Measurements from ENCODE around the gene GPATCH2. TPM values are rescaled to one million over a fixed set of nuclear protein-coding genes. Genes with fewer than 3 reads are reported as not detected.

GPATCH2 gene
- 1 to 10 TPM; 9.2 to 9.5 TPM for total RNA-seq

GRCh38 chr1:217630711-217631591 is at the start of gene GPATCH2, which contains the start of gene SPATA17:
Gene GPATCH2 (minus strand): TSS chr1:217631090. CDS start chr1:217630971, 119 bp downstream.
Gene SPATA17 (plus strand): TSS chr1:217631344. CDS start chr1:217631379, 35 bp downstream.
- H3K4me1 Mint-ChIP-seq = peaks cover 27% of the 10 kb centered on the region

GRCh38 chr1:217674028-217674729 is 43.3 kb upstream of the GPATCH2 start:
- ChIA-PET CTCF (no interaction called here), POLR2A (no interaction called here)
- Mint-ChIP-seq H3K36me3 (ENCODE audit: low read depth) (no peaks in the 10 kb centered on the region), H3K9me3 (no peaks in the 10 kb centered on the region), H3K27ac (no peak overlapping the region), H3K4me3 (no peak overlapping the region), H3K4me1 (no peaks in the 10 kb centered on the region), H3K27me3 (no peaks in the 10 kb centered on the region)
- DNase-seq = no peak

More at GRCh38 chr1:217630711-217631591, at the start of gene GPATCH2, which contains the start of gene SPATA17:
- ChIA-PET CTCF (interaction anchor here (0.6 to 1.1 kb wide), 2 partner anchors 19 to 897 kb away, joined by 3 read pairs; no protein-coding TSS in a partner anchor), POLR2A (no interaction called here)
- Mint-ChIP-seq H3K9me3 (no peaks in the 10 kb centered on the region), H3K4me3 (peak within 1 kb of the TSS; percentile 86), H3K27me3 (no peaks in the 10 kb centered on the region), H3K36me3 (ENCODE audit: low read depth) (no peaks in the 10 kb centered on the region), H3K27ac (peak within 1 kb of the TSS; percentile 99)
- DNase-seq = peak; percentile 85

DNA sequence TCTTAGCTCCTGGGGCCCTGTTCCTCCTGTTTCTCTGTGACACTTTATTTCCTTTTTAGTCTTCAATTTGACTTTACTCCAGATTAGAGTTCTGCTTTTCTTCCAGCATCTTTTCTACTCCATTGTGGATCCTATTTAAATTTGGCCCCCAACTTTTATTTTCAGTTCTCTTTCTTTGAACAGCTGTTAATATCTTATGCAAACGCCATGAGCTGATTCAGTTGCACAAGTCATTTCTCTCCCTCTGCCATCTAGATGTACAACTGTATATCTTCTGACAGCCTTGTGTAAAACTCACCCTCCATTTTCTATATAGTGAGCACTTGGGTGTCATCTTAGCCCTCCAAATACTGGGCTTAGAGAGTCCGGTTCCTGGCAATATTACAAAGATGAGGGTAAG is 42.5 kb upstream of the GPATCH2 start:
- H3K9me3 Mint-ChIP-seq = no peaks in the 10 kb centered on the region
- H3K4me3 Mint-ChIP-seq = no peak overlapping the region
- H3K36me3 Mint-ChIP-seq (ENCODE audit: low read depth) = no peaks in the 10 kb centered on the region
- no peak overlapping the region for H3K27ac Mint-ChIP-seq
- no peaks in the 10 kb centered on the region for H3K4me1 Mint-ChIP-seq
- ChIA-PET POLR2A (no interaction called here), CTCF (interaction anchor here (0.6 kb wide), 1 partner anchor 1055 kb away, joined by 3 read pairs; no protein-coding TSS in a partner anchor)
- no peaks in the 10 kb centered on the region for H3K27me3 Mint-ChIP-seq
- DNase-seq = no peak

- CTCF ChIA-PET = no interaction called here
- no peak overlapping the region for H3K4me3 Mint-ChIP-seq
- peaks cover 8% of the 10 kb centered on the region for H3K27me3 Mint-ChIP-seq
- POLR2A ChIA-PET = no interaction called here
- no peak for DNase-seq
- no peaks in the 10 kb centered on the region for H3K36me3 Mint-ChIP-seq (ENCODE audit: low read depth)
- no peak overlapping the region for H3K27ac Mint-ChIP-seq
- H3K9me3 Mint-ChIP-seq = no peaks in the 10 kb centered on the region
- H3K4me1 Mint-ChIP-seq = no peaks in the 10 kb centered on the region
Measured at GRCh38 chr1:217668351-217668940, 37.6 kb upstream of the GPATCH2 start.

GRCh38 chr1:217661407-217661806 is 30.5 kb upstream of the GPATCH2 start:
- Mint-ChIP-seq H3K4me1 (no peaks in the 10 kb centered on the region), H3K9me3 (no peaks in the 10 kb centered on the region), H3K4me3 (no peak overlapping the region), H3K27ac (no peak overlapping the region), H3K36me3 (ENCODE audit: low read depth) (no peaks in the 10 kb centered on the region), H3K27me3 (peaks cover 6% of the 10 kb centered on the region)
- ChIA-PET POLR2A (no interaction called here), CTCF (no interaction called here)
- no peak for DNase-seq

GRCh38 chr1:217660353-217661062 is 29.6 kb upstream of the GPATCH2 start:
- H3K9me3 Mint-ChIP-seq = no peaks in the 10 kb centered on the region
- DNase-seq = no peak
- POLR2A ChIA-PET = no interaction called here
- CTCF ChIA-PET = no interaction called here
- no peak overlapping the region for H3K4me3 Mint-ChIP-seq
- no peaks in the 10 kb centered on the region for H3K36me3 Mint-ChIP-seq (ENCODE audit: low read depth)
- no peak overlapping the region for H3K27ac Mint-ChIP-seq
- no peaks in the 10 kb centered on the region for H3K4me1 Mint-ChIP-seq
- peaks cover 6% of the 10 kb centered on the region for H3K27me3 Mint-ChIP-seq

GRCh38 chr1:217650674-217651073 is 19.8 kb upstream of the GPATCH2 start:
- H3K4me3 Mint-ChIP-seq = no peak overlapping the region
- ChIA-PET CTCF (no interaction called here), POLR2A (no interaction called here)
- no peak overlapping the region for H3K27ac Mint-ChIP-seq
- peaks cover 5% of the 10 kb centered on the region for H3K27me3 Mint-ChIP-seq
- H3K4me1 Mint-ChIP-seq = no peaks in the 10 kb centered on the region
- DNase-seq = no peak
- H3K36me3 Mint-ChIP-seq (ENCODE audit: low read depth) = no peaks in the 10 kb centered on the region
- no peaks in the 10 kb centered on the region for H3K9me3 Mint-ChIP-seq

GRCh38 chr1:217647791-217648190 is 16.9 kb upstream of the GPATCH2 start:
- Mint-ChIP-seq H3K27ac (no peak overlapping the region), H3K4me1 (no peaks in the 10 kb centered on the region), H3K4me3 (no peak overlapping the region), H3K36me3 (ENCODE audit: low read depth) (no peaks in the 10 kb centered on the region), H3K9me3 (no peaks in the 10 kb centered on the region), H3K27me3 (peaks cover 4% of the 10 kb centered on the region)
- CTCF ChIA-PET = interaction anchor here (0.8 kb wide), 1 partner anchor 49 kb away, joined by 3 read pairs; no protein-coding TSS in a partner anchor
- POLR2A ChIA-PET = no interaction called here
- no peak for DNase-seq

DNA sequence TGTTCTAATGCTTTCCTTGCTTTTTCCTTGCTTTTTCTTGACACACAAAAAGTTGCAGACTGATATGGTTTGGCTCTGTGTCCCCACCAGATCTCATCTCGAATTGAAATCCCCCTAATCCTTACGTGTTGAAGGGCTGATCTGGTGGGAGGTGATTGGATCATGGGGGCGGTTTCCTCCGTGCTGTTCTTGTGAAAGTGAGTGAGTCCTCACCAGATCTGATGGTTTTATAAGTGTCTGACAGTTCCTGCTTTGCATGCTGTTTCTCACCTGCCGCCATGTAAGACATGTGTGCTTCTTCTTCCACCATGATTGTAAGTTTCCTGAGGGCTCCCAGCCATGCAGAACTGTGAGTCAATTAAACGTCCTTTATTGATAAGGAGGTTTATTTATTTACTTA is 11.6 kb upstream of the GPATCH2 start:
- no peaks in the 10 kb centered on the region for H3K4me1 Mint-ChIP-seq
- ChIA-PET CTCF (no interaction called here), POLR2A (no interaction called here)
- no peak for DNase-seq
- H3K27me3 Mint-ChIP-seq = peaks cover 11% of the 10 kb centered on the region
- no peak overlapping the region for H3K4me3 Mint-ChIP-seq
- no peaks in the 10 kb centered on the region for H3K36me3 Mint-ChIP-seq (ENCODE audit: low read depth)
- no peak overlapping the region for H3K27ac Mint-ChIP-seq
- H3K9me3 Mint-ChIP-seq = no peaks in the 10 kb centered on the region

- H3K36me3 Mint-ChIP-seq (ENCODE audit: low read depth) = peaks cover 3% of the 10 kb centered on the region
- POLR2A ChIA-PET = no interaction called here
- no peak overlapping the region for H3K4me3 Mint-ChIP-seq
- CTCF ChIA-PET = interaction anchor here (0.6 to 0.9 kb wide), 2 partner anchors 10 to 87 kb away, joined by 4 to 5 read pairs; no protein-coding TSS in a partner anchor
- H3K27me3 Mint-ChIP-seq = no peaks in the 10 kb centered on the region
- H3K4me1 Mint-ChIP-seq = peaks cover 30% of the 10 kb centered on the region
- no peak overlapping the region for H3K27ac Mint-ChIP-seq
- no peaks in the 10 kb centered on the region for H3K9me3 Mint-ChIP-seq
- DNase-seq = no peak
Measured at GRCh38 chr1:217627431-217627830, 3.5 kb downstream of the GPATCH2 start.

- Mint-ChIP-seq H3K27ac (no peak overlapping the region), H3K4me1 (peaks cover 33% of the 10 kb centered on the region), H3K36me3 (ENCODE audit: low read depth) (peaks cover 8% of the 10 kb centered on the region), H3K27me3 (no peaks in the 10 kb centered on the region), H3K4me3 (no peak overlapping the region), H3K9me3 (no peaks in the 10 kb centered on the region)
- ChIA-PET POLR2A (no interaction called here), CTCF (no interaction called here)
- no peak for DNase-seq
Measured at GRCh38 chr1:217626321-217626720, 4.6 kb downstream of the GPATCH2 start.

- POLR2A ChIA-PET = no interaction called here
- Mint-ChIP-seq H3K27me3 (no peaks in the 10 kb centered on the region), H3K9me3 (no peaks in the 10 kb centered on the region), H3K4me1 (peaks cover 18% of the 10 kb centered on the region), H3K27ac (no peak overlapping the region), H3K36me3 (ENCODE audit: low read depth) (peaks cover 22% of the 10 kb centered on the region), H3K4me3 (no peak overlapping the region)
- no peak for DNase-seq
- CTCF ChIA-PET = no interaction called here
Measured at GRCh38 chr1:217622042-217622441, 8.8 kb downstream of the GPATCH2 start.

Measured in activated CD4-positive, alpha-beta T cell treated with anti-CD3 and anti-CD28 coated beads, Interleukin-2, amount 10 ng/mL, durations not matched to agents 7 days and 5 days (primary cell).